ENCODE results near the gene DIPK1A. TPM values are rescaled to one million over a fixed set of nuclear protein-coding genes. Genes with fewer than 3 reads are reported as not detected.

The DIPK1A gene
- total RNA-seq, 1 experiment from 2014 or later, result 3.8 TPM

- Histone ChIP-seq H4K20me1 (ENCODE audit: control insufficient read depth, insufficient read depth, insufficient read length) (no peaks in the 10 kb centered on the region), H2AFZ (ENCODE audit: low read length) (no peak overlapping the region), H3K18ac (ENCODE audit: insufficient read length, low read depth, low read length) (no peak overlapping the region), H3K56ac (ENCODE audit: insufficient read length, low read depth, low read length) (no peak overlapping the region), H2BK120ac (ENCODE audit: low read depth, low read length, poor library complexity, severe bottlenecking) (no peak overlapping the region), H4K8ac (replicated peaks; ENCODE audit: insufficient read length, low read depth, low read length) (no peak overlapping the region), H3K27me3 (ENCODE audit: insufficient read depth, low read length) (no peaks in the 10 kb centered on the region), H3K27ac (ENCODE audit: insufficient read length, low read depth, low read length) (no peak overlapping the region), H3K9me3 (ENCODE audit: control insufficient read depth, low read depth, low read length) (no peaks in the 10 kb centered on the region), H3K4me1 (ENCODE audit: insufficient read depth, low read length) (no peaks in the 10 kb centered on the region), H4K91ac (ENCODE audit: insufficient read length, low read depth, low read length) (no peak overlapping the region), H3K79me1 (ENCODE audit: insufficient read depth, low read depth, low read length, poor library complexity, severe bottlenecking) (no peaks in the 10 kb centered on the region), H3K23ac (ENCODE audit: insufficient read length, low read depth, low read length) (no peak overlapping the region), H3K4me2 (ENCODE audit: insufficient read depth, insufficient read length, low read length) (no peak overlapping the region), H2BK12ac (ENCODE audit: insufficient read length, low read depth, low read length) (no peak overlapping the region), H2BK5ac (ENCODE audit: insufficient read length, low read length) (no peak overlapping the region), H4K5ac (ENCODE audit: insufficient read length, low read depth, low read length) (no peak overlapping the region), H2AK5ac (ENCODE audit: insufficient read length, low read length) (no peak overlapping the region), H2BK15ac (ENCODE audit: low read depth, low read length) (no peak overlapping the region), H3K14ac (ENCODE audit: insufficient read depth, low read length) (no peak overlapping the region), H3K23me2 (ENCODE audit: insufficient read length, low read depth, low read length, poor library complexity, severe bottlenecking) (no peaks in the 10 kb centered on the region), H3K79me2 (ENCODE audit: insufficient read depth, low read length) (no peaks in the 10 kb centered on the region), H3K9ac (ENCODE audit: extremely low read depth, insufficient read length, low read length) (no peak overlapping the region), H3K4ac (ENCODE audit: low read depth, low read length) (no peak overlapping the region), H3T11ph (ENCODE audit: low read length) (no peak overlapping the region), H2BK20ac (ENCODE audit: low read depth, low read length, poor library complexity, severe bottlenecking) (no peak overlapping the region)
- TF ChIP-seq CTCF (conservative IDR thresholded peaks at IDR 0.05), result no peak
- Mint-ChIP-seq H3K4me3 (no peak overlapping the region), H3K4me1 (peaks cover 11 to 12% of the 10 kb centered on the region in 2 experiments), H3K27ac (no peak overlapping the region), H3K36me3 (ENCODE audit: insufficient read depth in 1 of 3, low read depth in 3 of 3) (peaks cover 3 to 6% (median 3%) of the 10 kb centered on the region in 3 experiments; a peak in 6 of 7 replicates), H3K9me3 (peaks cover 8 to 9% of the 10 kb centered on the region in 2 experiments), H3K27me3 (ENCODE audit: low read depth) (no peaks in the 10 kb centered on the region)
- no peak for DNase-seq
- WGBS (ENCODE audit: extremely low coverage, insufficient read length, low lambda C conversion rate), result no CpG with 5 or more reads among the region's 2 CpGs
Measured at GRCh38 chr1:92874987-92875386, 86.3 kb downstream of the DIPK1A start.

Data from H9 (cell line).